ENCODE data around the gene CITED4. TPM values are rescaled to one million over a fixed set of nuclear protein-coding genes. Genes with fewer than 3 reads are reported as not detected.

The CITED4 gene
- total RNA-seq, 4 donors from 2014 or later = 52.6 to 90.4 (median 58.4) TPM

- no peaks in the 10 kb centered on the region for H3K36me3 ChIP-seq
- H3K9me3 ChIP-seq = peaks cover 10% of the 10 kb centered on the region
- H3K4me1 ChIP-seq = peaks cover 21% of the 10 kb centered on the region
- no peak for DNase-seq (ENCODE audit: low spot score in 2 of 2)
- TF ChIP-seq EP300 (IDR thresholded peaks at IDR 0.05) (no peak), POLR2AphosphoS5 (IDR thresholded peaks at IDR 0.05) (no peak), CTCF (IDR thresholded peaks at IDR 0.05) (no peak), POLR2A (IDR thresholded peaks at IDR 0.05) (no peak)
- H3K27me3 ChIP-seq = no peaks in the 10 kb centered on the region
- no peak overlapping the region for H3K27ac ChIP-seq
- H3K4me3 ChIP-seq = no peak overlapping the region
These were observed 32.3 kb upstream of the CITED4 start for GRCh38 chr1:40894455-40894854.

GRCh38 chr1:40893946-40894345 lies 31.8 kb upstream of the CITED4 start:
- H3K27me3 ChIP-seq = no peaks in the 10 kb centered on the region
- H3K9me3 ChIP-seq = peaks cover 10% of the 10 kb centered on the region
- TF ChIP-seq EP300 (IDR thresholded peaks at IDR 0.05) = no peak
- no peak for TF ChIP-seq POLR2AphosphoS5 (IDR thresholded peaks at IDR 0.05)
- TF ChIP-seq CTCF (IDR thresholded peaks at IDR 0.05) = no peak
- TF ChIP-seq POLR2A (IDR thresholded peaks at IDR 0.05) = no peak
- H3K4me3 ChIP-seq = no peak overlapping the region
- peaks cover 17% of the 10 kb centered on the region for H3K4me1 ChIP-seq
- no peaks in the 10 kb centered on the region for H3K36me3 ChIP-seq
- DNase-seq (ENCODE audit: low spot score in 2 of 2) = no peak
- H3K27ac ChIP-seq = no peak overlapping the region

- WGBS = 86% methylated on average over 2 of the region's 2 CpGs
- H3K27me3 ChIP-seq = no peaks in the 10 kb centered on the region
- no peak overlapping the region for H3K4me3 ChIP-seq
- peaks cover 4% of the 10 kb centered on the region for H3K4me1 ChIP-seq
- peaks cover 10% of the 10 kb centered on the region for H3K9me3 ChIP-seq
- H3K27ac ChIP-seq = no peak overlapping the region
- no peak for DNase-seq (ENCODE audit: low spot score in 2 of 2)
- no peak for TF ChIP-seq CTCF (IDR thresholded peaks at IDR 0.05)
- no peak for TF ChIP-seq EP300 (IDR thresholded peaks at IDR 0.05)
- no peaks in the 10 kb centered on the region for H3K36me3 ChIP-seq
These were observed 30.2 kb upstream of the CITED4 start for GRCh38 chr1:40892354-40892753.

- peaks cover 10% of the 10 kb centered on the region for H3K9me3 ChIP-seq
- H3K4me3 ChIP-seq = no peak overlapping the region
- no peaks in the 10 kb centered on the region for H3K27me3 ChIP-seq
- H3K36me3 ChIP-seq = no peaks in the 10 kb centered on the region
- WGBS = 72% methylated on average over 2 of the region's 2 CpGs
- H3K27ac ChIP-seq = no peak overlapping the region
- TF ChIP-seq CTCF (IDR thresholded peaks at IDR 0.05) (no peak), EP300 (IDR thresholded peaks at IDR 0.05) (no peak)
- peaks cover 17% of the 10 kb centered on the region for H3K4me1 ChIP-seq
- DNase-seq (ENCODE audit: low spot score in 2 of 2) = no peak
These were observed 28.6 kb upstream of the CITED4 start for GRCh38 chr1:40890771-40891170.

GRCh38 chr1:40887652-40888051 lies 25.5 kb upstream of the CITED4 start:
- TF ChIP-seq CTCF (IDR thresholded peaks at IDR 0.05) = no peak
- TF ChIP-seq POLR2AphosphoS5 (IDR thresholded peaks at IDR 0.05) = no peak
- TF ChIP-seq EP300 (IDR thresholded peaks at IDR 0.05) = no peak
- no peak for TF ChIP-seq POLR2A (IDR thresholded peaks at IDR 0.05)
- Histone ChIP-seq H3K4me1 (peaks cover 25% of the 10 kb centered on the region), H3K36me3 (no peaks in the 10 kb centered on the region), H3K27ac (no peak overlapping the region), H3K4me3 (no peak overlapping the region), H3K9me3 (no peaks in the 10 kb centered on the region), H3K27me3 (peaks cover 15% of the 10 kb centered on the region)
- no peak for DNase-seq (ENCODE audit: low spot score in 2 of 2)
- 67% methylated on average over 6 of the region's 6 CpGs for WGBS

Measured in suprapubic skin (tissue), 4 donors.